Activated CD8-positive, alpha-beta T cell treated with anti-CD3 and anti-CD28 coated beads for 36 hours (primary cell): ENCODE data around the gene SLC27A1. TPM values are rescaled to one million over a fixed set of nuclear protein-coding genes. Genes with fewer than 3 reads are reported as not detected.

ENCODE experiments used
- ATAC-seq: fragments of 200-7000 bp; cut with Tn5 transposase; one replicate; pipeline ENCODE4 v1.10.0; 2021; ENCODE audit warnings: mild to moderate bottlenecking, moderate library complexity
- CTCF ChIA-PET: fragments of 350-600 bp; sonication (Branson Sonifier 250); formaldehyde crosslinking; loops from one replicate; lab custom pipeline; 2021; ENCODE audit warnings: antibody characterized with exemption; lab: Charles Lee
- POLR2A ChIA-PET: fragments of 350-600 bp; sonication (Branson Sonifier 250); formaldehyde crosslinking; loops from one replicate; lab custom pipeline; 2021; ENCODE audit warnings: antibody characterized with exemption; lab: Charles Lee
- DNase-seq: peaks from one replicate; pipeline ENCODE4 v3.0.0-alpha.2; 2020
- H3K27ac Mint-ChIP-seq: one replicate; pipeline ENCODE4 v1.8.0; 2021; ENCODE audit warnings: mild to moderate bottlenecking, mixed read lengths
- H3K27me3 Mint-ChIP-seq: one replicate; pipeline ENCODE4 v1.8.0; 2021; ENCODE audit warnings: mixed read lengths
- H3K36me3 Mint-ChIP-seq: one replicate; pipeline ENCODE4 v1.8.0; 2021; ENCODE audit warnings: low read depth, mixed read lengths
- H3K4me1 Mint-ChIP-seq: one replicate; pipeline ENCODE4 v1.8.0; 2021; ENCODE audit warnings: low read depth, mixed read lengths
- H3K4me3 Mint-ChIP-seq: one replicate; pipeline ENCODE4 v1.8.0; 2021; ENCODE audit warnings: mild to moderate bottlenecking, moderate library complexity, mixed read lengths
- H3K9me3 Mint-ChIP-seq: one replicate; pipeline ENCODE4 v1.8.0; 2021; ENCODE audit warnings: mixed read lengths
- intact Hi-C: fragments of 100-400 bp; cut with micrococcal nuclease; formaldehyde crosslinking; loops from one replicate; pipeline ENCODE4 v1.10.0; 2022
- total RNA-seq, 2 experiments: library from RNA; stranded (reverse); gene quantifications; one replicate each; pipeline ENCODE4 v1.2.3, GENCODE V29; 2021
- TF ChIP-seq, protein P1 (sequence below): fragments of 200-600 bp; IDR thresholded peaks from one replicate; pipeline ENCODE4 v1.8.0; 2022; ENCODE audit warnings: antibody characterized with exemption, mild to moderate bottlenecking

SLC27A1 gene
- total RNA-seq, 2 experiments from 2014 or later = 3.5 to 3.6 TPM

GRCh38 chr19:17539238-17540117, 69.2 kb downstream of the SLC27A1 start:
- peak; percentile 97 for ATAC-seq
- peak overlapping the region; percentile 74 for H3K4me3 Mint-ChIP-seq
- H3K27me3 Mint-ChIP-seq = peaks cover 4% of the 10 kb centered on the region
- DNase-seq = peak; percentile 100
- POLR2A ChIA-PET = interaction anchor here (0.6 to 1.1 kb wide), 2 partner anchors 10 to 97 kb away, joined by 3 to 4 read pairs; no protein-coding TSS in a partner anchor
- H3K9me3 Mint-ChIP-seq = no peaks in the 10 kb centered on the region
- CTCF ChIA-PET = interaction anchor here (1.0 to 2.6 kb wide), 2 partner anchors 16 to 43 kb away, joined by 5 to 7 read pairs; no protein-coding TSS in a partner anchor
- H3K27ac Mint-ChIP-seq = peak overlapping the region; percentile 25
- TF ChIP-seq, protein P1, sequence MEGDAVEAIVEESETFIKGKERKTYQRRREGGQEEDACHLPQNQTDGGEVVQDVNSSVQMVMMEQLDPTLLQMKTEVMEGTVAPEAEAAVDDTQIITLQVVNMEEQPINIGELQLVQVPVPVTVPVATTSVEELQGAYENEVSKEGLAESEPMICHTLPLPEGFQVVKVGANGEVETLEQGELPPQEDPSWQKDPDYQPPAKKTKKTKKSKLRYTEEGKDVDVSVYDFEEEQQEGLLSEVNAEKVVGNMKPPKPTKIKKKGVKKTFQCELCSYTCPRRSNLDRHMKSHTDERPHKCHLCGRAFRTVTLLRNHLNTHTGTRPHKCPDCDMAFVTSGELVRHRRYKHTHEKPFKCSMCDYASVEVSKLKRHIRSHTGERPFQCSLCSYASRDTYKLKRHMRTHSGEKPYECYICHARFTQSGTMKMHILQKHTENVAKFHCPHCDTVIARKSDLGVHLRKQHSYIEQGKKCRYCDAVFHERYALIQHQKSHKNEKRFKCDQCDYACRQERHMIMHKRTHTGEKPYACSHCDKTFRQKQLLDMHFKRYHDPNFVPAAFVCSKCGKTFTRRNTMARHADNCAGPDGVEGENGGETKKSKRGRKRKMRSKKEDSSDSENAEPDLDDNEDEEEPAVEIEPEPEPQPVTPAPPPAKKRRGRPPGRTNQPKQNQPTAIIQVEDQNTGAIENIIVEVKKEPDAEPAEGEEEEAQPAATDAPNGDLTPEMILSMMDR = no peak
- H3K36me3 Mint-ChIP-seq = no peaks in the 10 kb centered on the region
- H3K4me1 Mint-ChIP-seq = peaks cover 13% of the 10 kb centered on the region
- intact Hi-C loops = no loop called here

DNA sequence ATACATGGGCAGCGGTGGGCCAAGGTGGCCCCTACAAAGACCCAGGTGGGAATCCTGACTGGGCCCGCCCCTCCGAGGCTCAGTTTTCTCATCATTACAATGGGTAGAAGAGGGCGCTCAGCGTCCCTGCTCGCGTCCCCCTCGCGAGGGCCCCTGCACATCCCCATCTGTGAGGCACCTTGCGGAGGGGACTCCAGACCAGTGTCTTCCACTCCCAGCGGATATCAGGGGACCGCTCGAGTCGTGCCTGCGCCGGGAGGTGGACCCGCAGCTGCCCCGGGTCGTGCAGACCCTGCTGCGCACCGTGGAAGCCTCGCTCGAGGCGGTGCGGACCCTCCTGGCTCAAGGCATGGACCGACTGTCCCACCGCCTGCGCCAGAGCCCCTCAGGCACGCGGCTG, 69.8 kb downstream of the SLC27A1 start:
- Mint-ChIP-seq H3K36me3 (no peaks in the 10 kb centered on the region), H3K4me1 (peaks cover 13% of the 10 kb centered on the region), H3K27ac (no peak overlapping the region), H3K9me3 (no peaks in the 10 kb centered on the region), H3K4me3 (no peak overlapping the region), H3K27me3 (peaks cover 4% of the 10 kb centered on the region)
- ATAC-seq = no peak
- TF ChIP-seq, protein P1 = no peak
- CTCF ChIA-PET = interaction anchor here (1.0 to 2.6 kb wide), 2 partner anchors 17 to 44 kb away, joined by 5 to 7 read pairs; no protein-coding TSS in a partner anchor
- POLR2A ChIA-PET = no interaction called here
- no peak for DNase-seq
- intact Hi-C loops = no loop called here

DNA sequence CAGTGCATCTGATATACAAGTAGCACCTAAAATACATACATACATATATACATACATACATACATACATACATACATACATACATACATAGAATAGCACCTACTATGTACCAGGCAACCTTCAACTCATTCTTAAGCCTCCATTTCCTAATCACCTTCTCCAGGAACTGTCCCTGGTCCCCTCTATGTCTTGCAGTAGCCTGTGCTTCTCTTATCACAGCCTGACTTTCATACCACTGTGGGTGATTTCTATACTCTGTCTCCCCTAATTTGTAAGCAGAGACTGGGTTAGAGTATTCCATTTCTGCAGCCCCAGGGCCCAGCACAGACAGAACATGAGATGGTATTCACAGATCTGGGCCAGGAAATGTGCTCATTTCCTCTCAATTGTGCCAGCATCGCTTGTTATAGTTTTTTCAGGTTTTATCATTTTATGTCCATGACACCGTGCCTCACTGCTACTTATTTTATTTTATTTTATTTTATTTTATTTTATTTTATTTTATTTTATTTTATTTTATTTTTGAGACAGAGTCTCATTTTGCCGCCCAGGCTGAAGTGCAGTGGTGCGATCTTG, 70.9 kb downstream of the SLC27A1 start:
- H3K9me3 Mint-ChIP-seq = no peaks in the 10 kb centered on the region
- ChIA-PET CTCF (interaction anchor here (0.5 kb wide), 1 partner anchor 1198 kb away, joined by 3 read pairs; no protein-coding TSS in a partner anchor), POLR2A (no interaction called here)
- no peaks in the 10 kb centered on the region for H3K36me3 Mint-ChIP-seq
- no peak overlapping the region for H3K4me3 Mint-ChIP-seq
- peaks cover 4% of the 10 kb centered on the region for H3K27me3 Mint-ChIP-seq
- DNase-seq (no peak), ATAC-seq (no peak)
- H3K27ac Mint-ChIP-seq = no peak overlapping the region
- intact Hi-C loops = no loop called here
- TF ChIP-seq, protein P1 = no peak
- H3K4me1 Mint-ChIP-seq = peaks cover 13% of the 10 kb centered on the region

DNA sequence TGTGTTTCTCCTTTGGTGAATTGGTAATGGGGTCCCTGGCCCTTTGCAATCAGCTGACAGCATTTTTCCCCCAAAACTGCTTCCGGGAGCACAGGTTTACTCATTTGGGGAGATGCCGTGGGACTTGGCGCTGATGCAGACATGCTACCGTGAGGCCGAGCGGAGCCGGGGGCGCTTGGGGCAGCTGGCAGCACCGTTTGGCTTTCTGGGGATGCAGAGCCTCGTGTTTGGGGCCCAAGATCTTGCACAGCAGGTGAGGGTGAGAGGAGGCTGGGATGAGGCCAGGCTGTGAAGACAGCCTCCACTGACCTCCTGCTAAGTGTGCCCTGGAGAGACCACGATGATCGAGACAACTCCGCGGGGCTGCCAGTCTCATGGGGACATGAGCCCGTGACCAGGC, 71.7 kb downstream of the SLC27A1 start:
- CTCF ChIA-PET = interaction anchor here (0.5 kb wide), 1 partner anchor 1197 kb away, joined by 3 read pairs; no protein-coding TSS in a partner anchor
- DNase-seq = no peak
- intact Hi-C loops = no loop called here
- no peak for ATAC-seq
- Mint-ChIP-seq H3K4me1 (peaks cover 13% of the 10 kb centered on the region), H3K9me3 (no peaks in the 10 kb centered on the region), H3K4me3 (no peak overlapping the region), H3K36me3 (no peaks in the 10 kb centered on the region), H3K27ac (no peak overlapping the region), H3K27me3 (peaks cover 4% of the 10 kb centered on the region)
- POLR2A ChIA-PET = no interaction called here
- TF ChIP-seq, protein P1 = no peak
